ENCODE measurements around the gene MEIS2.

Gene MEIS2

DNA sequence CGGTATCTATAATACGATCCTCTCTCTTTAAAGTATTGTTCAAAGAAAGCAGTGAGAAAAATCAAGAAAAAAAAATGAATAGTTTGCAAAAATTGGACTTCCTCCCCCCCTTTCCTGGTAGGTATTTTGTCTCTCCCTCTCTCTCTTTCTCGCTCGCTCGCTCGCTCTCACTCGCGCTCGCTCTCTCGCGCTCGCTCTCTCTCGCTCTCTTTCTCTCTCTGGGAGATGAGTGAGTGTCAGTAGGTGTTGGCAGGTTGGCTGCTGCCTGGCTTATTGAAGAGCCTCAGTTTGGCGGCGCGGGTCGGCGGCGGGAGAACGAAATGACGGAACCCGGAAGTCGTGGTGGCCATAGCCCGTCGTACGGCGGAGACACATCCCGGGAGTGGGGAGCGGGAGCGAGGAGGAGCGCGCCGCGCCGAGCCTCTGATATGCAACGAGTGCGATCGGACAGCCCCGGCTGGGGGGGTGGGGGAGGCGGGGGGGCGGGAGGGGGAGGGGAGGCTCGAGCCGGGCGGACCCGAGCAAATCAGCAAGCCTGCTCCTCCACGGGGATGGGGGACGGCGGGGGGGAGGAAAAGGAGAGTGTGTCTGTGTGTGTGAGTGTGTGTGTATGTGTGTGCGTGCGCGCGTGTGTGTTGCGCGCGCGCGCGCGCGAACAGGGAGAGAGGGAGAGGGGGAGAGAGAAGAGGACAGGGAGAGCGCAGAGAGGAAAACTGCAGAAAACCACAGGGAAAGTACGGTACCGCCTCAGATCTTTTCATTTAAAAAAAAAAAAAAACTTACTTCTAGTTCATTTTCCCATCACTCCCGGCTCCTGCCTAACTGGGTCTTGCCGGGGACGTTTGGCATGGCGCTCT, at the start of gene MEIS2:
Gene MEIS2 (minus strand): TSS at position 441 of the 857 bp plus-strand sequence. CDS start 1,083 bp downstream, outside the sequence.
- peak; percentile 99 for DNase-seq (ENCODE audit: low read depth)

- DNase-seq (ENCODE audit: low read depth) = no peak
These were observed 48.8 kb upstream of the MEIS2 start for GRCh38 chr15:37149146-37149545.

DNA sequence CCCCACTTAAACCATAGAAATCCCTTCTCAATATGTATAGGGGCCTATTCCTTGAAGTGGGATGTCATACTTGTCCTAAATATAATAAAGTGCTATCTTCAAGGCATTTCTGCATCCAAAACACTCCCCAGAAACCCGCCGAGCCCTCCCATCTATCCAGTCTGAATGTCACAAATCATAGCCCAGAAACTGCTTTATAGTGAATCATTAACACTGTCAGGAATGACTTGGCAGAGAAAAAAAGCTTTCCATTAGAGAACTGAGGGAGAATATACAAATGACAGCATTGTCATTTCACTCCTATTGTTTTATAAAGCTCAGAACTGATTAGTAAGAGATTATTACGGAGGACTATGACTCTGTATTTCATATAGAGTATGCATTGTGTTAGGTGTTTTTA, 48.4 kb upstream of the MEIS2 start:
- no peak for DNase-seq (ENCODE audit: low read depth)

- DNase-seq (ENCODE audit: low read depth) = no peak
These were observed 43.0 kb upstream of the MEIS2 start for GRCh38 chr15:37143351-37143750.

- no peak for DNase-seq (ENCODE audit: low read depth)
These were observed 42.0 kb upstream of the MEIS2 start for GRCh38 chr15:37142371-37142770.

- DNase-seq (ENCODE audit: low read depth) = peak; percentile 65
These were observed 40.2 kb upstream of the MEIS2 start for GRCh38 chr15:37140531-37141058.

DNA sequence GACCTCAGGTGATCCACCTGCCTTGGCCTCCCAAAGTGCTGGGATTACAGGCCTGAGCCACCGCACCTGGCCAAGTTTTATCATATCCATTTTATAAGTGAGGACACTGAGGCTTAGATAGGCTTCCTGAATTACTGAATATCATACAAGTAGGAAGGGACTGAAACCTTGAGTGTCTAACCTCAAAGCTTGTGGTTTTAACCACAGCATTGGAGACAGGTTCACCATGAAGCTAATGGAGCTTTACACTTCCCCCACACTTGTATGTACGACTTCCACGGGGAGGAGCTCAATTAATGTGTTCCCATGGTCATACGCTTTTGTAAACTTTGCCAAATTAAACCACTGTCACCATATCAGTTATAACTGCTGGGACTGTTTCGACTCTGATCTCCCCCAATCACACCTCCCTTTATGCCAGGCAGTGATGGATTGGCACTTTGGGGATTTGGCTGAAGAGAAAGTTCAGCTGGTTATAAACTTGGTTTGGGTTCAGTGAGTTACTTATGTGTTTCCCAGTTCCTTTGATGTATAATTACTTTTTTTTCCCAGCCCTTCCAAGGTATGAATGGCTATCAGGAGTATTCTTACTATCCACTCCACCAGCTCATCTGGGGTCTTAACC, 38.4 kb upstream of the MEIS2 start:
- no peak for DNase-seq (ENCODE audit: low read depth)

DNA sequence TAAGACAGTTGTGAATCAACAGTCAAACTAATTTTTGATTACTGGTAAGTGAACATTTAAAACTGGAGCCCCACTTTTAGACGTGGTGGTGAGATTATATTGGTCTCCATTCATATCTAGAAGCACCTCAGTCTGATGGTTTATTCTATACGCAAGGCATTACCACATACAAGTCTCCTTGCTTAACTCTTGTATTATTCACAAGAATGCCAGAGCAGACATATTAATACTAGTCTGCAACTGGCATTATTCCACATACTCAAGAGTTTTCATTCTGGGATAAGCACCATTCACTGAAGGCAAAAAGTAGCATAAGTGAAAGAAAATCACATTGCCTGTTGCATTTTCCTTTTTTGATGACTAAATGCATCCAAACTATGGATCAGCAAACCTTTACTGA, 36.9 kb upstream of the MEIS2 start:
- no peak for DNase-seq (ENCODE audit: low read depth)

GRCh38 chr15:37136666-37137065, 36.3 kb upstream of the MEIS2 start:
- DNase-seq (ENCODE audit: low read depth) = no peak

GRCh38 chr15:37135225-37135624, 34.9 kb upstream of the MEIS2 start:
- DNase-seq (ENCODE audit: low read depth) = no peak

- DNase-seq (ENCODE audit: low read depth) = peak; percentile 38
These were observed 34.4 kb upstream of the MEIS2 start for GRCh38 chr15:37134699-37135131.

DNA sequence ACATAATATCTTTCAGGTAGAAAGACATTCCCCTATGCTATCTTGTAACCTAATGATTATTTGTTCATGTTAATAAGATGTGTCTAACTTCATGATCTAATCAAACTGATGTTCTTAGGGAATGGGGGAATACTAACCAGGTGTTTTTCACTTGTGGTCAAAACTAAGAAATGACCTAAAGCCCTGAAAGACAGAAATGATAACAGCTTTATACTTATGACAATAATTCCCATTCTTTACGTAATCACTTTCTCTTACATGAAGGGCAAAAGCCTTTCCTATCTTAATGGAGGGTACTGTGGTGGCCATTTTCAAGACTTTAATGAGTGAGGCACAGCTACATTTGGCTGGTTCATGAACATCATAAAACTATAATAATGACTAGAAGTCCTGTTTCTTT, 33.9 kb upstream of the MEIS2 start:
- DNase-seq (ENCODE audit: low read depth) = no peak

DNA sequence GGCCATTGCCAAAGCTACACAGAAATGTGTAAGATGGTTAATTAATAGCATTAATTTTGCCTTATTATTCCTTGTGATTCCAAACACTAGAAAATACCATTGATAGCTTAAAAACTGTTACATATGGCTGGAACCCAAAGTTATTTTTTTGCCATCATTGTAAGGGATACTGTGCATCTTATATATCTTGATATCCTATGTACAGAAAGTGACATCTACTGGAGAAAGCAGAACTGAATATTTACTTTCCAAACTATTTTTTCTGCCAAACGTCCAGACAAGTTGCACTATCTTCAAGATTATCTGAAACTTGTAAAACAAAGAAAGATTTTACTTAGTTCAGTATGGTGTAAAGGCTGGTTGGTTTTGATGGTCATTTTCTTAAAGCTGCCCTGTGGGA, 33.3 kb upstream of the MEIS2 start:
- peak; percentile 42 for DNase-seq (ENCODE audit: low read depth)

DNA sequence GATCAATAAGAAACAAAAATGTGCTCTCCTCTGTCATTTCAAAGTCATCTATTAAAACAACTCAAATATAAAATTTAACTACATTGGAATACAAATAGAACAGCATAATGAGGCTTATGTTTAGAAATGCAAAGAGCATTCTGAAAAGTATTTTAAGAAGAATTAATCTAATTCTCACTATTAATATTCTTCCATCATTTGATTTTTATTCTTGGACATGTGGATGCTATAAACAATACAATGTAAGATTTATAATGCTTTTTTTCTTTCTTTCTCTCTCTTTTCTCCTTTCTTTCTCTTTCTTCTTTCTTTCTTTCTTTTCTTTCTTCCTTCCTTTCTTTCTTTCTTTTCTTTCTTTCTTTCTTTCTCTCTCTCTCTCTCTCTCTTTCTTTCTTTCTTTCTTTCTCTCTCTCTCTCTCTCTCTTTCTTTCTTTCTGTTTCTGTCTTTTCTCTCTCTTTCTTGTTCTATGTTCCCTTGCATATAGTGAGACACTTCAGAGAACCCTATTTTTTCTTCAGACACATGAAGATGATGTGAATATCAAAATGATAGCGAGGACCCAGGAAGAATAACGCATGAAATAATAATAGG, 32.6 kb upstream of the MEIS2 start:
- no peak for DNase-seq (ENCODE audit: low read depth)

DNA sequence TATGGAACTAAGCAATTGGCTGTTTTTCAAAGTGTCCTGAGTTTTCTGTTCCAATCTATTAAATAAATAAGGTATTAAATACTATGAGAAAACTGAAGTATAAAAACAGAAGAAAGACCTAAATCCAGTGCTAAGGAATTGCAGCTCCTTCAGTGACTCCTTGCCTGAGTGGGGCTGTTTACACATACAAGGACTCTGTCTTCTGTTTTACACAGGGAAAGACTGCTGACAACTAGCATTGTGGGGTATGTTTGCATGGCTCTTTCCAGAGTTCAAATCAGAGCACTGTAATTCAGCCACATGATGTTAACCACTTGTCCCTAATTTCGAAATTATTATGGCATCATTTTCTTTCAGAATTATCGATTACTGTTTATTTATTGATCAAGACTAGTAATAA, 31.3 kb upstream of the MEIS2 start:
- no peak for DNase-seq (ENCODE audit: low read depth)

DNA sequence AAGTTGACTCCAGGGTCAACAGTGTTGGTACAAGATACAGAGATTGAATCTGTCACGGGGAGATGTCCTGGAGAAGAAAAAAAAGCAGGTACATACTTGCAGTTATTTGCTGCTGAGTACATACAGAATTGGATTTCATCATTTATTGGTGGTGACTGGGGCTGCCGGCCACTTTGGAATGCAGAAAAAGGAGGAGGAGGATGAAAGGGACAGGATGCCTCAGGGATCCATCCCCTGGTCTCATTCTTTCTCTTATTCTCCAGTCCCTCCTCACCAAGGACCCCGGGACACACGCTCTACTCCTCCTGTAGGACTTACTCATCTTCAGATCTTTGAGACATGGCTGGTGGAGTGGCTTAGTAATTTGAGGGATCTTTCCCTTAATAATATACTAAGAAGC, 30.0 kb upstream of the MEIS2 start:
- DNase-seq (ENCODE audit: low read depth) = no peak

DNA sequence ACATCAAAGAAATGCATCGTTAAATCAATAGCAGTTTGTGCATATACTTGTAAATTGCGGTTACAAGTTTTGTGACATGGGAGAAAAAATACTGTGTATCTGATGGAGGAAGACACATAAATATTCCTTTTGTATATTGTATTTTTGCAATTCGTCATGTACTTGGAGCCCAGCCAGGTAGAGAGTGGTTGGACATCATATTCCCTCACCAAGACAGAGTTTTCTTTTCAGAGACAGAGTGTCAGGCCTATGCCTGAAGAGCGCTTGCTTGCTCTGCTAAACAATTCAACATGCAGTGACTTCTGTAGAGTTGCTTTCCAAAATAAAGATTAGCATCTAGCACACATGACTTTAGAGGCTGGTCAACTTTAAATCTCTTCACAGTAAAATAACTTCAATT, 24.8 kb upstream of the MEIS2 start:
- DNase-seq (ENCODE audit: low read depth) = peak; percentile 52

GRCh38 chr15:37124331-37124730, 24.0 kb upstream of the MEIS2 start:
- DNase-seq (ENCODE audit: low read depth) = no peak

GRCh38 chr15:37122703-37123102, 22.4 kb upstream of the MEIS2 start:
- DNase-seq (ENCODE audit: low read depth) = peak; percentile 79

GRCh38 chr15:37121492-37121891, 21.1 kb upstream of the MEIS2 start:
- DNase-seq (ENCODE audit: low read depth) = no peak

DNA sequence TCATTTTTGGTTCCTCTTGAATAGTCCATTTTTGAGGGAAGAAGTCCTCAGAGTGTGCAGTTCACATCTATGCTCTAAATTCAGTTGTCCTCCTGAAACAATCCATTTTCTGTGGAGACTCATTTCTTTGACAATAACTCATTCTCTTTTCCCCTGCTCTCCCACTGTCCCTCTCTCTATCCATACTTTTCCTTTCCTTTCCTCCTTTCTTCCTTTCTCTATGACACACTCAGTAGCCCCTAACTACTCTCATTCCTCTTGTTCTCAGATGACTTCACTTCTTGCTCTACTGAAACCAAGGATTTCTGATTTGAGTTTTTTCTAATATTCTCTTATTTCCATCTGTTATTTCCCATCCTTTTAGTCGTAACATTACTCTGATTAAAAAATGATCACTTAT, 16.7 kb upstream of the MEIS2 start:
- DNase-seq (ENCODE audit: low read depth) = no peak

DNA sequence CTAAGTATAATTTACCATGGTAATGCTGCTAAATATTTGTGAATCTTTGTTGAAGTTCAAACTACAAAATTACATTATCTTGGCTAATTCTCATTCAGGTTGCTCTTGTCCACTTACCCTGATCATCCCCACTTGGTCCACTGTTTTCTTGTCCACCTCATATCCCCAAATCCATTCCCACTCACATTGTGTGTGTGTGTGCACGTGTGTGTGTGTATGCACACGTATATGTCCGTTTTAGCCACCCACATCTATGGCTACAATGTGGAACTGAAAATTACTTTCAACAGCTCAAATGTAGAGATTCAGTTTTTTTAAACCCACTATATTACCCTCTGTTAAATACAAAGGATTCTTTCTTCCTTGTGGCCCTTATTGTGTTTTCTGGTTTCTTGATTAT, 15.2 kb upstream of the MEIS2 start:
- DNase-seq (ENCODE audit: low read depth) = no peak

Measured in fibroblast of gingiva (primary cell).